Non-pigmented ciliary epithelial cell (primary cell): Measurements from ENCODE around the gene POTEI.
"Not testable (repeated sequence)": the region's sequence is repeated elsewhere in the genome, so short reads cannot be mapped to it uniquely, and the experiment has no call there.

ENCODE experiments used
- DNase-seq: peaks from one replicate; pipeline ENCODE4 v3.0.0-alpha.2; 2010; ENCODE audit warnings: low read depth

The POTEI gene

GRCh38 chr2:130455413-130455812 lies 53.7 kb downstream of the POTEI start:
- not testable (repeated sequence) for DNase-seq

- not testable (repeated sequence) for DNase-seq
Measured at GRCh38 chr2:130454712-130455083, 54.4 kb downstream of the POTEI start.

GRCh38 chr2:130453955-130454711 lies 55.0 kb downstream of the POTEI start:
- not testable (repeated sequence) for DNase-seq

- not testable (repeated sequence) for DNase-seq
Measured at GRCh38 chr2:130452897-130453296, 56.2 kb downstream of the POTEI start.

GRCh38 chr2:130451823-130452222 lies 57.3 kb downstream of the POTEI start:
- DNase-seq, result not testable (repeated sequence)

- DNase-seq, result not testable (repeated sequence)
Measured at GRCh38 chr2:130451278-130451677, 57.9 kb downstream of the POTEI start.

GRCh38 chr2:130450366-130450765 lies 58.8 kb downstream of the POTEI start:
- not testable (repeated sequence) for DNase-seq

GRCh38 chr2:130427631-130428030 lies 81.5 kb downstream of the POTEI start:
- DNase-seq, result not testable (repeated sequence)

- not testable (repeated sequence) for DNase-seq
Measured at GRCh38 chr2:130418845-130419244, 90.3 kb downstream of the POTEI start.

GRCh38 chr2:130416693-130417092 lies 92.4 kb downstream of the POTEI start:
- DNase-seq, result not testable (repeated sequence)
